Globus pallidus (tissue), 1 donor: ENCODE results near the gene TENT5C.

Experiments used
- DNase-seq: peaks from one replicate; pipeline ENCODE4 v3.0.0-alpha.2; 2015; ENCODE audit warnings: low spot score

Gene TENT5C

DNA sequence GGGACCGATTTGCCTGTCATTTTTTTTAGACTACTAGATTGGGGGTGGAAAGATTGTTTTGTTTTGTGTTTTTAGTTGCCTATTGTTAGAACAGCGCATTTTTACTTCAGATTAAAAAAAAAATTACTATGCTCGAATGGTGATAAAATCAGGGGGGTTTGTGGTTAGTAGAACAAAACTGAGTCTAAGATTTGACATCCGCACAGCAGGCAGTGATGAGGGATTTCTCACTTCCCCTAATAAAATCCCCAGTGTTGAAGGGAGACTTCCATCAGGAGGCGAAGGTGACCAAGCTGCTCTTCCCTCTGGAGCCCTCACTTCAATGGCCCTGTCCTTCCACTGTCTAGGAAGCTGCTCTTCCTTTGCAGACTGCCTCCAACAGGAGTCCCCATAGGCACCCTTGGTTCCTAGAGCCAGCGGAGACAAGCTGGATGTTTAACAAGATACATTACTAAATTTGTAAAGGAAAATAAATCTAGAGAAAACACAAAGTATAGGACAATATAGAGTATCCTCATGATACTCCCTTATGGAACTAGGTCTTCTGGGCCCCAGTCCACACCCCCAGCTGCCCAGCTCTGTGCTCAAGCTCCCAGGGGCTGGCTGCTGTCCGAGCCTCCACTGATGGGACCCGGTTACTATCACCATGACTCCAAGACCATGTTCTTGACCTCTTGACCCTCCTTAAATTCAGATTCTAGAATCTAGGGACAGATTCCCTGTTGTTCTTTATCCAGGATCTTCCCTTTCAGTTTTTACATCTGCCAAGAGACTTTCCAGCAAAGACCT is 31.0 kb downstream of the TENT5C start:
- no peak for DNase-seq

DNA sequence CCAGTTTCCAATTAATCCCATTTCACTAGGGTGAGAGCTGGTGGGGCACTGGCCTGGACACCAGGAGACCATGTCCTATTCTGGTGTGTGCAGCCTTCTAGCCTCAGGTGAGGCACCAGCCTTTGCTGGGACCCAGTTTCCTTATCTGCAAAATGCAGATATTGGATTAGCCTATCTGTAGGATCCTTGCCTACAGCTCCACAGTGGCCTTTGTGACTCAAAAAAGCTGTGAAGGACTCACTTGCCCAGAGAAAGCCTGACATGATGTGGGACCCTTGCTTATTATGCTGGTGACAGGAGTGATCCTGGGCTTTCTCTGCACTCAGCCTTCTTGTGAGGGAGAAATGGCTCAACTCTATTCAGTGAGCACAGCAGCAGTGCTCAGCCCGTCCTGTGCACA is 32.3 kb downstream of the TENT5C start:
- no peak for DNase-seq

- no peak for DNase-seq
Measured at GRCh38 chr1:117638759-117639158, 32.9 kb downstream of the TENT5C start.

DNA sequence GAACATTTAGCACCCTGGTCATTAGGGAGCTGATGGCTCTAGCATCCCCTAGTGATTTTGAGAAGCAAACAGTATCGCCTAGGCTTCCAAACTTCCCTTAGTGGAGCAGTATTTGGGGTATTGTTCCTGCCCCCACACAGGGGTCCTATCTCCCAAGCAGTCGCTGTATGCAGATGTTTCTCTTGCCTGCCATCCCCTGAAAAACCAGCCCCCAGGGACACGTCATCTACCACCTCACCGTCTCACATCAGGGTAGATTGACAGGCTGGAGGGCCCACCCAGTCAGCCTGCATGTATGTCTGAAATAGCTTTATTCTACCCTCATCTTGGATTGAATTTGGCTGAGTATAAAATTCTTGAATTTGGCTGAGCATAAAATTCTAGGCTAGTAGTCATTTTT is 33.9 kb downstream of the TENT5C start:
- DNase-seq: no peak

- DNase-seq: no peak
Measured at GRCh38 chr1:117641536-117641935, 35.7 kb downstream of the TENT5C start.

GRCh38 chr1:117642963-117643362 is 37.1 kb downstream of the TENT5C start:
- no peak for DNase-seq

- DNase-seq: no peak
Measured at GRCh38 chr1:117643601-117644000, 37.8 kb downstream of the TENT5C start.

GRCh38 chr1:117644696-117645311 is 39.0 kb downstream of the TENT5C start:
- no peak for DNase-seq

- no peak for DNase-seq
Measured at GRCh38 chr1:117645343-117645742, 39.5 kb downstream of the TENT5C start.

DNA sequence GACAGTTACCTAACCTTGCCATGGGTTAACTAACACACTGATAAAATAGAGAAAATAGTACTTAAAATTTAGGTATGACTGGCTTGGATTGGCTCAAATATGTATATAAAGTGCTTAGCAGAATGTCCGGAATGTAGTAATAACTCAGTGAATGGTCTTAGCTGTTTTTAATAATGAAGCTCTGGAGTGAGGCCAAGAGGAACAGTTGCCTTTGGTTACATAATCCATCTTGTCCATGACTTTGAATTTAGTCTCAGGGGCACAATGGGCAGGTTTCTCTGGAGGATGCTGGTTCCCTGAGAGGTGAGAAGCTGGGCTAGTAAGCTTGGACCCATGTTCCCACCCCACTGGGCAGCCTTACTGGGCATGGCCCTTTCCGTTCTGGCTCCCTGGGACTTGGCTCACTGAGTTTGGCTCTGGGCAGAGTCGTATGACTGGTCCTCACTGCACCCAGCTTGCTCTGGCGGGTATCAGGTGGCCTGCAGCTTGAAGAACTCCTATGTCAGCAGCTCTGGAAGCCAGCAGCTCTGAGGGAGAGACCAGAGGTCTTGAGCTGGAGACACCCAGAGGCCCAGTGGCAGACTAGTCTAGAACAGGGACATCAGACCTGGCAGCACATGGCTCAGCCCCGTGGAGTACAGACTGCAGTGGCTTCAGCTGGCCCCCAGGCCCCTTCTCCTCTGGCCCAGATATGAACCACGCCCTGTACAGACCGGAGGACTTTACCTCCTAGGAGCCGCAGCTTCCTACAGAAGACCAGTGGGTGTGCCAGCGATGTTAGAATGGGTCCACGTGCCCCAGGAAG is 40.4 kb downstream of the TENT5C start:
- DNase-seq: no peak

GRCh38 chr1:117646956-117647355 is 41.1 kb downstream of the TENT5C start:
- DNase-seq: no peak

- DNase-seq: no peak
Measured at GRCh38 chr1:117648015-117648414, 42.2 kb downstream of the TENT5C start.

- DNase-seq: no peak
Measured at GRCh38 chr1:117650840-117651568, 45.2 kb downstream of the TENT5C start.

DNA sequence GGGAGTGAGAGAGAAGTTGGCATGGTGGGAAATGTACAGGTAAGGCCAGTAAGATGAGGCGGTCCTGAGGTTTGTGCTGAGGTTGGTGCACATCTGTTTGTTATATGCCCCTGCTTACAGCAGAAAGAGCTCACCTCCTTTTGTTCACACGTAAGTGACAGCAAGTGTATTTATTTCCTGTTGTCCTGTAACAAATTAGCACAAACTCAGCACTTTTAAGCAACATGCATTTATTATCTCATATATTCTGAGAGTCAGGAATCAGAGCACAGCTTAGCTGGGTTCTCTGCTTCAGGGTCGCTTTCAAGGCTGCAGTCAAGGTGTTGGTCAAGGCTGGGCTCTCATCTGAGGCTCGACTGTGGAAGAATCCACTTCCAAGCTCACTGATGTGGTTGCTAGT is 45.8 kb downstream of the TENT5C start:
- DNase-seq: no peak

DNA sequence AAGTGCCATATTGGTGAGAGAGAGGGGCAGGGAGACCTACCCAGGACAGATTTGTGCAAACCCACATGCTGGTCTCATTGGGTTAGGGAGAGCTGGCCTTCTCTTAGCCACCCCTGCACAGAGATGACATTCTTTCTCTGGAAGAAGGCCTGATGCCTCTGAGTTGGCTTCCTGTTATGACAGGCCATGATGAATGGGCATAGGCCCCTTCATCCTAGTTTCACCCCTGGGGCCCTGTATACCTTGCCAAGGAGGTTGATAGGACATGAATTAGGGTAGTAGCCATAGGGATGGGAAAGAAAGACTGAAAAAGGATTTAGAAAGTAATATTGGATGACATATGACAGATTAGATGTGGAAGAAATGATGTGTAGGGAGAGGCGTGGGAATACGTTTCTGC is 46.6 kb downstream of the TENT5C start:
- DNase-seq: no peak

DNA sequence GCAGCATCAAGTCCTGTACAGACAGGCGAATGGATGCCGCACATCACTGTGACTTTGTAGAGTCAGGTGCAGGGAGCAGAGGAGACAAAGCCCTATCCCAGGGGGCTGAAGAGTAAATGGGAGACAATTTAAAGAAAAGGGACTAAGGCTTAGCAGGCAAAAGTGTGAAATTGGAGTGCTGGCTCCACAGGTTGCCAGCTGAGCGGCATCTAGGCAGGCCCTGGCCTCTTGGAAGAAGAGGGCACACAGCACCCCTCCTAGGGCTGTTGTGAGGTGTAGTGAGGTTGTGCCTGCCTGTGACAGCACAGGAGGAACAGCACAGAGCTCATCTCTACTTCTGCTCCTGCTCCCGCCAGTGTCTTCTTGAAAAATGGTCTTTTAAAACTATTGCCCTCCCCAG is 47.3 kb downstream of the TENT5C start:
- no peak for DNase-seq

DNA sequence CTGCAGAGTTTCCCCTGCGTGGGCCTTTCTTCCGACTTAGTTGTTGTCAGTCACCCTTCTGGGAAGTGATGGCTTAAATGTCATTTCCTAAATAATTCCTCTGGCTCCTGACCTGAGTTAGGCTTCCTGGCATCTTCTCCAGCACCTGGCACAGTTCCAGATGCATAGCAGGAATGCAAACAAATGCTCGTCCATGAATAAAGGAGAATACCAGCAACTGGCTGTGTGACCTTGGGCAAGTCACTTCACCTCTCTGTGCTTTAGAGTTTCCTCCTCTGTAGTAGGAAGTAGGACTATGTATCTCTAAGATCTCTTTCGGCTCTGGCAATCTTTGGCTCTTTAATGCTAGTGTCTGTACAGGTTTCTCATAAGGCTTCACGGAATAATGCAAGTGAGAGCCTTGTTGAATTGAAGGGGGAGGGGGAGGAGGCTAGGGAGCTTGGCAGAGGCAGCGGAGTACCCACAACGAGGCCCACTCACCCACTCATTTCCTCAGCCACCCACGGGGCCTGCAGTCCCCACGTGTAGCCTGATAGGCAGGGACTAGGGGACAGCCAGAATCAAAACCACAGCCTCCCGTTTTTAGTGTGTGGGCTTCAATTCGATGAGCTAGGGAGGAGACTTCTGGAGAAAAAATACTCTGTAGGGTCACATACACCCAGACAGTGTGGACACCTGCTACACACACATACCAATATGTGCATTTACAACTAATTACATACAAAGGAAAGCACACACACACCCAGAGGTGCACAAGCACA is 48.1 kb downstream of the TENT5C start:
- DNase-seq: no peak

GRCh38 chr1:117654493-117655219 is 48.8 kb downstream of the TENT5C start:
- DNase-seq: no peak

DNA sequence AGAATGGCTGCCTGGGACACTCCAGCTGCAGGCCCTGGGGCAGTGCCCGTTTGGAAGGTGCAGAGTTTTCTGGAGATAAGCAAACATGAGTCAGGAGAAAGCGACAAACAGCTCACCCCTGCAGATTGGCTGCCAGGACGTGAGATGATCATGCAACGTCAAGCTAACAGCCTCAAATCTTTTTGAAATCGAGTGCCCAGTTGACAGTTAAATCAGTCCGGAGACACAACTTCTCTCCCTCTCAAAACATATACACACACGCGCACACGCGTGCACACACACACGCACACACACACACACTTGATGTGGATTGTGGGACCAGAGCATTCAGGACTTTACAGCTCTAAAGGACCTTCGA is 49.4 kb downstream of the TENT5C start:
- DNase-seq: no peak

GRCh38 chr1:117656202-117656641 is 50.4 kb downstream of the TENT5C start:
- DNase-seq: no peak

DNA sequence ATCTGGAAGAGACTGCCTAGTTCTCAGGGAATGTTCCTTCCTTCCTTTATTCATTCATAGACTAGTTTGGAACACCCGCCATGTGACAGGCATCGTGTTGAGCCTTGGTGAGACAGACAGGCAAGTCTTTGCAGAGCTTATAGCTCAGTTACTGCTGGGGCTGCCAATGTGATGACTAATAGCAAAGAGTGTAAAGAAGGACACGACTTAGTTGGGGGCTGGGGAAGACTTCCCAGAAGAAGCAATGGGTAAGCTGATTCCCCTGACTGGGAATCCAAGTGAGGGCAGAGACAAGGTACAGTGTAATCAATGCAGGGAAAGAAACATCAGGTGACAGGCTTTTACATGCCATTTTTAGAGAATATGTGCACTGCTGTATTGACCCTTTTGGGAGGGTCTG is 51.2 kb downstream of the TENT5C start:
- no peak for DNase-seq
